ENCODE measurements around the gene ANKRD44.
"Not testable (repeated sequence)": the region's sequence is repeated elsewhere in the genome, so short reads cannot be mapped to it uniquely, and the experiment has no call there.

ANKRD44 gene

DNA sequence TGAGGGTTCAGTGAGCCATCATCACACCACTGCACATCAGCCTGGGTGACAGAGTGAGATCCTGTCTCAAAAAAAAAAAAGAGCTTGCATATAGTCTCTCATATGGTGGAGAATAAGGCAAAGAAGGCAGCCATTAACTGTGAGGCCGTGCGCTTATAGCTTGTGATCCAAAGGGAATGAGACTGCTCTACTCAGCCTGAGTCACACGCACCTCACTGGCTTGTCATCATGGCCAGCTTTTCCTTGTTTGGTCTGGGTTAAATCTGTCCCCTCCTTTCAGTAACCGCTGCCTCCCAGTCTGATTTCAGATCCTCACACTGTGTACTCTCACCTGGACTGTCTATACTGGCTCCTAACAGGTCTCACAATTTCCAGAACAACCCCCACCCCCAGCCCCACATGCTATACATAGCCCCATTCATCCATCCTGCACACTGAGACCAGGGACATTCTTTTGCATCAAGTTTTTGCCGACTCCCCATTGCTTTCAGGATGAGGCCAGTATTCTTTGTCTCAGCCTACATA lies 35.3 kb upstream of the ANKRD44 start:
- Histone ChIP-seq H3K79me2 (ENCODE audit: insufficient read depth, low read length) (no peaks in the 10 kb centered on the region), H3K36me3 (ENCODE audit: insufficient read depth, low read length) (peaks cover 87% of the 10 kb centered on the region), H3K4me1 (ENCODE audit: insufficient read depth, low read length, severe bottlenecking) (no peaks in the 10 kb centered on the region), H3K4me2 (ENCODE audit: low read length) (no peak overlapping the region), H3K9me3 (ENCODE audit: low read length) (no peaks in the 10 kb centered on the region), H4K20me1 (ENCODE audit: insufficient read depth, low read length) (no peaks in the 10 kb centered on the region), H3K27me3 (ENCODE audit: insufficient read depth, low read length) (no peaks in the 10 kb centered on the region), H3K27ac (ENCODE audit: low read depth, low read length, poor library complexity, severe bottlenecking) (no peak overlapping the region), H2AFZ (ENCODE audit: low read length) (no peak overlapping the region), H3K9ac (ENCODE audit: low read length) (no peak overlapping the region), H3K9me2 (ENCODE audit: low read depth, low read length) (no peaks in the 10 kb centered on the region), H3F3A (ENCODE audit: insufficient read depth, low read length) (no peaks in the 10 kb centered on the region), H3K4me3 (ENCODE audit: low read depth, low read length, poor library complexity, severe bottlenecking) (no peak overlapping the region)
- TF ChIP-seq EZH2 (IDR thresholded peaks at IDR 0.05; ENCODE audit: borderline replicate concordance, low read length), result no peak
- TF ChIP-seq, protein P1, sequence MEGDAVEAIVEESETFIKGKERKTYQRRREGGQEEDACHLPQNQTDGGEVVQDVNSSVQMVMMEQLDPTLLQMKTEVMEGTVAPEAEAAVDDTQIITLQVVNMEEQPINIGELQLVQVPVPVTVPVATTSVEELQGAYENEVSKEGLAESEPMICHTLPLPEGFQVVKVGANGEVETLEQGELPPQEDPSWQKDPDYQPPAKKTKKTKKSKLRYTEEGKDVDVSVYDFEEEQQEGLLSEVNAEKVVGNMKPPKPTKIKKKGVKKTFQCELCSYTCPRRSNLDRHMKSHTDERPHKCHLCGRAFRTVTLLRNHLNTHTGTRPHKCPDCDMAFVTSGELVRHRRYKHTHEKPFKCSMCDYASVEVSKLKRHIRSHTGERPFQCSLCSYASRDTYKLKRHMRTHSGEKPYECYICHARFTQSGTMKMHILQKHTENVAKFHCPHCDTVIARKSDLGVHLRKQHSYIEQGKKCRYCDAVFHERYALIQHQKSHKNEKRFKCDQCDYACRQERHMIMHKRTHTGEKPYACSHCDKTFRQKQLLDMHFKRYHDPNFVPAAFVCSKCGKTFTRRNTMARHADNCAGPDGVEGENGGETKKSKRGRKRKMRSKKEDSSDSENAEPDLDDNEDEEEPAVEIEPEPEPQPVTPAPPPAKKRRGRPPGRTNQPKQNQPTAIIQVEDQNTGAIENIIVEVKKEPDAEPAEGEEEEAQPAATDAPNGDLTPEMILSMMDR (IDR thresholded peaks at IDR 0.05; ENCODE audit: low read length), result no peak

DNA sequence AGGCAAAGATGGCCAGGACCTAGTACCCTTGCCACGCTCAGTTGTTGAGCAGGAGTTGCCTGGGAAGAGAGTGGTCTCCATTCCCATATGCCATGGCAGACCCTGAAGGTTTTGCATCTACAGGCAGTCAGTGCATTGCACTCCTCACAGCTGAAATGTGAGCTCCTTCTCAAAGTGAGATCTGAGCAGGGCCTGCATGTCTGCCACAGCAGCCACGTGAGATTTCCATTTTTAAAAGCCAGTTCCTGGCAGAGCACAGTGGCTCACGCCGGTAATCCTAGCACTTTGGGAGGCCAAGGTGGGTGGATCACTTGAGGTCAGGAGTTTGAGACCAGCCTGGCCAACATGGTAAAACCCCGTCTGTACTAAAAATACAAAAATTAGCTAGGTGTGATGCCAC lies 33.4 kb upstream of the ANKRD44 start:
- H3K27ac ChIP-seq (ENCODE audit: low read depth, low read length, poor library complexity, severe bottlenecking); H3K9me2 ChIP-seq (ENCODE audit: low read depth, low read length); H3K9ac ChIP-seq (ENCODE audit: low read length); H3F3A ChIP-seq (ENCODE audit: insufficient read depth, low read length); H3K4me3 ChIP-seq (ENCODE audit: low read depth, low read length, poor library complexity, severe bottlenecking); H3K4me1 ChIP-seq (ENCODE audit: insufficient read depth, low read length, severe bottlenecking); H3K4me2 ChIP-seq (ENCODE audit: low read length); H3K79me2 ChIP-seq (ENCODE audit: insufficient read depth, low read length); H2AFZ ChIP-seq (ENCODE audit: low read length); H4K20me1 ChIP-seq (ENCODE audit: insufficient read depth, low read length); H3K27me3 ChIP-seq (ENCODE audit: insufficient read depth, low read length); H3K9me3 ChIP-seq (ENCODE audit: low read length): not testable (repeated sequence)
- H3K36me3 ChIP-seq (ENCODE audit: insufficient read depth, low read length), result peaks cover 82% of the 10 kb centered on the region

DNA sequence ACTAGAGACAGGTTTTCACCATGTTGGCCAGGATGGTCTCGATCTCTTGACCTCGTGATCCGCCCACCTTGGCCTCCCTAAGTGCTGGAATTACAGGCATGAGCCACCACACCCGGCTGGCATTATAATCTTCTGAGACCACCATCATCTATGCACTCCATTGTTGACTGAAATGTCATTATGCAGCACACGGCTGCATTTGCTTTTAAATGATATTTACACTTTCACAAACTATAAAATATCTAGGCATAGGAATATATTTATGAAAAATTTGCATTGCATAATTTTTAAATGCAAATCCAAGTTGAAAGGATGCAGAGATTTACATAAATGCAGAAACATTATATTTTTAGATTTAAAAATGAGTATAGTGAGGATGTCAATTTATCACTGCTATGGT lies 30.0 kb upstream of the ANKRD44 start:
- Histone ChIP-seq H3K27ac (ENCODE audit: low read depth, low read length, poor library complexity, severe bottlenecking) (no peak overlapping the region), H3K9me3 (ENCODE audit: low read length) (no peaks in the 10 kb centered on the region)

DNA sequence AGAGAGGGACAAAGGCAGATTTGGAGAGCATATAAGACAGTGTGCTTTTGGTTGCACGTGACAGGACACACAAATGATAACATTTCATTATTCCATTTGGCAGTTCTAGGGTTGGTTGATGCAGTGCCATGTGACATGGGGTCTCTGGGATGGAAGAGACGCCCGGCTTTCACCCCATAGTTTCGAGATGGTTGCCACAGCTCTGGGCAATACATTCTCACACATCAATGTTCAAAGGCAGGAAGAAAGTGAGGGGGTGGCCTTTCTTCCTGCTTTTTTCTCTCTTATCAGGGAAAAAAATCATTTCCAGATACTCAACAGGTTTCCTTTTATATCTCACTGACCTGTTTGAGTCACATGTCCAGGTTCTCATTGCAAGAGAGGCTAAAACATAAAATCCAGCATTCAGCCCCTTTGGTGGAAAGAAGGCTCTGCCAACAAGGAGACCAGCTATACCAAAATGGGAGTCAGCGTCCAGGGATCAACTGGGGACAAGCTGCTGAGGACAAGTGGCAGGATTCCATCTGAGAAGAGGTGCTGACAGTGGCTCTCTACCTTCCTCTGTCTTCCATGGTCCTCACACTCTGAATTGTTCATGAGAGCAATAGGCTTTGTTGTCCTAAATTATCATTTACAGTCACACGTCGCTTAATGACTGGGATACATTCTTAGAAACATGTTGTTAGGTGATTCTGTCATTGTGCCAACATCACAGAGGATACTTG lies 29.1 kb upstream of the ANKRD44 start:
- TF ChIP-seq, protein P1 (IDR thresholded peaks at IDR 0.05; ENCODE audit: low read length), result no peak
- no peak for TF ChIP-seq EZH2 (IDR thresholded peaks at IDR 0.05; ENCODE audit: borderline replicate concordance, low read length)
- Histone ChIP-seq H3F3A (ENCODE audit: insufficient read depth, low read length) (no peaks in the 10 kb centered on the region), H3K9me2 (ENCODE audit: low read depth, low read length) (no peaks in the 10 kb centered on the region), H3K79me2 (ENCODE audit: insufficient read depth, low read length) (no peaks in the 10 kb centered on the region), H3K27me3 (ENCODE audit: insufficient read depth, low read length) (no peaks in the 10 kb centered on the region), H3K4me1 (ENCODE audit: insufficient read depth, low read length, severe bottlenecking) (no peaks in the 10 kb centered on the region), H3K27ac (ENCODE audit: low read depth, low read length, poor library complexity, severe bottlenecking) (no peak overlapping the region), H3K9me3 (ENCODE audit: low read length) (no peaks in the 10 kb centered on the region), H4K20me1 (ENCODE audit: insufficient read depth, low read length) (no peaks in the 10 kb centered on the region), H3K4me3 (ENCODE audit: low read depth, low read length, poor library complexity, severe bottlenecking) (no peak overlapping the region), H2AFZ (ENCODE audit: low read length) (no peak overlapping the region), H3K9ac (ENCODE audit: low read length) (no peak overlapping the region), H3K36me3 (ENCODE audit: insufficient read depth, low read length) (peaks cover 46% of the 10 kb centered on the region), H3K4me2 (ENCODE audit: low read length) (no peak overlapping the region)

More for the DNA sequence above, 30.0 kb upstream of the ANKRD44 start:
- H3K79me2 ChIP-seq (ENCODE audit: insufficient read depth, low read length), result no peaks in the 10 kb centered on the region
- TF ChIP-seq EZH2 (IDR thresholded peaks at IDR 0.05; ENCODE audit: borderline replicate concordance, low read length), result no peak
- no peaks in the 10 kb centered on the region for H3F3A ChIP-seq (ENCODE audit: insufficient read depth, low read length)
- H2AFZ ChIP-seq (ENCODE audit: low read length), result no peak overlapping the region
- H3K27me3 ChIP-seq (ENCODE audit: insufficient read depth, low read length), result no peaks in the 10 kb centered on the region
- H3K4me2 ChIP-seq (ENCODE audit: low read length), result no peak overlapping the region
- H3K36me3 ChIP-seq (ENCODE audit: insufficient read depth, low read length), result peaks cover 55% of the 10 kb centered on the region
- no peaks in the 10 kb centered on the region for H4K20me1 ChIP-seq (ENCODE audit: insufficient read depth, low read length)
- H3K9ac ChIP-seq (ENCODE audit: low read length), result no peak overlapping the region
- H3K4me1 ChIP-seq (ENCODE audit: insufficient read depth, low read length, severe bottlenecking), result no peaks in the 10 kb centered on the region
- H3K9me2 ChIP-seq (ENCODE audit: low read depth, low read length), result no peaks in the 10 kb centered on the region
- H3K4me3 ChIP-seq (ENCODE audit: low read depth, low read length, poor library complexity, severe bottlenecking), result no peak overlapping the region
